GM23338 (cell line): ENCODE measurements around the gene CLRN2.

ENCODE experiments used
- CREB1 ChIP-seq: fragments of 250-450 bp; sonication (Bioruptor Pico); IDR thresholded peaks from 2 replicates; pipeline ENCODE4 v1.5.0; 2020; ENCODE audit warnings: low read depth, mild to moderate bottlenecking, moderate library complexity
- EZH2 ChIP-seq: fragments of 200-600 bp; sonication (generic); IDR thresholded peaks from one replicate; pipeline ENCODE4 v1.8.0; 2017; ENCODE audit warnings: antibody characterized with exemption, mild to moderate bottlenecking, low read depth; ENCODE audit not compliant: unreplicated experiment
- EZH2phosphoT487 ChIP-seq: fragments of 200-600 bp; sonication (generic); IDR thresholded peaks from one replicate; pipeline ENCODE4 v1.8.1; 2018; ENCODE audit warnings: antibody characterized with exemption; ENCODE audit not compliant: unreplicated experiment
- JUNB ChIP-seq: IDR thresholded peaks from one replicate; pipeline ENCODE4 v1.6.1; 2016; ENCODE audit warnings: antibody characterized with exemption; ENCODE audit not compliant: unreplicated experiment
- POLR2AphosphoS5 ChIP-seq: IDR thresholded peaks from 2 replicates; pipeline ENCODE4 v1.6.1; 2016; ENCODE audit warnings: antibody characterized with exemption, low read depth
- STAT1 ChIP-seq: IDR thresholded peaks from one replicate; pipeline ENCODE4 v1.6.1; 2016; ENCODE audit warnings: antibody characterized with exemption; ENCODE audit not compliant: unreplicated experiment
- ZNF114 ChIP-seq: fragments of 250-450 bp; sonication (Bioruptor Pico); IDR thresholded peaks from 2 replicates; pipeline ENCODE4 v1.5.0; 2020; ENCODE audit warnings: mild to moderate bottlenecking, moderate library complexity
- ZNF331 ChIP-seq: fragments of 250-450 bp; sonication (Bioruptor Pico); IDR thresholded peaks from 2 replicates; pipeline ENCODE4 v1.5.0; 2020; ENCODE audit warnings: low read depth, mild to moderate bottlenecking, moderate library complexity
- TF ChIP-seq, protein P1 (sequence below), 2 experiments: fragments of 200-600 bp in 1 of 2; sonication (generic) in 1 of 2; conservative IDR thresholded peaks; 2 replicates each; pipeline versions ENCODE4 v1.5.1 to v1.6.1; 2016 to 2017; ENCODE audit warnings: antibody characterized with exemption in 2 of 2, low read depth in 2 of 2, mild to moderate bottlenecking in 2 of 2, moderate library complexity in 1 of 2
- TF ChIP-seq, protein P2 (sequence below): IDR thresholded peaks from one replicate; pipeline ENCODE4 v1.6.1; 2018; ENCODE audit warnings: antibody characterized with exemption; ENCODE audit not compliant: unreplicated experiment
- TF ChIP-seq, protein P3 (sequence below): IDR thresholded peaks from 2 replicates; pipeline ENCODE4 v1.6.1; 2016; ENCODE audit warnings: antibody characterized with exemption

DNA sequence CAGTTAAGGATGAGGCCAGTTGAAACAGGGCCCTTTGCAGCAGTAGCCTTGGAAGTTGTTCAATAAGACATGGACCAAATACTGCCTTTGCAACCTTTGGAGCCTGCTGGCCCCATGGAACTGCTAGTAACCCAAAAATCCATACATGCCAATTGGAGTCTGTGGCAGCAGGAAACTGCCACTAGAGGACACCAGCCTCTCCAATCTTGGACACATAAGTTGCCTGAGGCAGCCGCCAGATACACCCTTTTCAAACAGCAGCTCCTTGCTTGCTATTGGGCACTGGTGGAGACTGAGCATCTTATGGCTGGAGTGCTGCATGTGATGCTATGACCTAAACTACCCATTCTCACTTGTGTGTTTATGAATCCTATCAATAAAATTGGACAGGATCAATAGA is 47.2 kb downstream of the CLRN2 start:
- TF ChIP-seq, protein P1, sequence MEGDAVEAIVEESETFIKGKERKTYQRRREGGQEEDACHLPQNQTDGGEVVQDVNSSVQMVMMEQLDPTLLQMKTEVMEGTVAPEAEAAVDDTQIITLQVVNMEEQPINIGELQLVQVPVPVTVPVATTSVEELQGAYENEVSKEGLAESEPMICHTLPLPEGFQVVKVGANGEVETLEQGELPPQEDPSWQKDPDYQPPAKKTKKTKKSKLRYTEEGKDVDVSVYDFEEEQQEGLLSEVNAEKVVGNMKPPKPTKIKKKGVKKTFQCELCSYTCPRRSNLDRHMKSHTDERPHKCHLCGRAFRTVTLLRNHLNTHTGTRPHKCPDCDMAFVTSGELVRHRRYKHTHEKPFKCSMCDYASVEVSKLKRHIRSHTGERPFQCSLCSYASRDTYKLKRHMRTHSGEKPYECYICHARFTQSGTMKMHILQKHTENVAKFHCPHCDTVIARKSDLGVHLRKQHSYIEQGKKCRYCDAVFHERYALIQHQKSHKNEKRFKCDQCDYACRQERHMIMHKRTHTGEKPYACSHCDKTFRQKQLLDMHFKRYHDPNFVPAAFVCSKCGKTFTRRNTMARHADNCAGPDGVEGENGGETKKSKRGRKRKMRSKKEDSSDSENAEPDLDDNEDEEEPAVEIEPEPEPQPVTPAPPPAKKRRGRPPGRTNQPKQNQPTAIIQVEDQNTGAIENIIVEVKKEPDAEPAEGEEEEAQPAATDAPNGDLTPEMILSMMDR (conservative IDR thresholded peaks at IDR 0.05; ENCODE audit: low read depth in 2 of 2): peak; percentile 31 to 59; a peak in 3 of 4 replicates
- TF ChIP-seq POLR2AphosphoS5: no peak
- TF ChIP-seq EZH2: no peak
- no peak for TF ChIP-seq JUNB
- no peak for TF ChIP-seq ZNF114 (CRISPR knock-in tag)
- TF ChIP-seq, protein P2, sequence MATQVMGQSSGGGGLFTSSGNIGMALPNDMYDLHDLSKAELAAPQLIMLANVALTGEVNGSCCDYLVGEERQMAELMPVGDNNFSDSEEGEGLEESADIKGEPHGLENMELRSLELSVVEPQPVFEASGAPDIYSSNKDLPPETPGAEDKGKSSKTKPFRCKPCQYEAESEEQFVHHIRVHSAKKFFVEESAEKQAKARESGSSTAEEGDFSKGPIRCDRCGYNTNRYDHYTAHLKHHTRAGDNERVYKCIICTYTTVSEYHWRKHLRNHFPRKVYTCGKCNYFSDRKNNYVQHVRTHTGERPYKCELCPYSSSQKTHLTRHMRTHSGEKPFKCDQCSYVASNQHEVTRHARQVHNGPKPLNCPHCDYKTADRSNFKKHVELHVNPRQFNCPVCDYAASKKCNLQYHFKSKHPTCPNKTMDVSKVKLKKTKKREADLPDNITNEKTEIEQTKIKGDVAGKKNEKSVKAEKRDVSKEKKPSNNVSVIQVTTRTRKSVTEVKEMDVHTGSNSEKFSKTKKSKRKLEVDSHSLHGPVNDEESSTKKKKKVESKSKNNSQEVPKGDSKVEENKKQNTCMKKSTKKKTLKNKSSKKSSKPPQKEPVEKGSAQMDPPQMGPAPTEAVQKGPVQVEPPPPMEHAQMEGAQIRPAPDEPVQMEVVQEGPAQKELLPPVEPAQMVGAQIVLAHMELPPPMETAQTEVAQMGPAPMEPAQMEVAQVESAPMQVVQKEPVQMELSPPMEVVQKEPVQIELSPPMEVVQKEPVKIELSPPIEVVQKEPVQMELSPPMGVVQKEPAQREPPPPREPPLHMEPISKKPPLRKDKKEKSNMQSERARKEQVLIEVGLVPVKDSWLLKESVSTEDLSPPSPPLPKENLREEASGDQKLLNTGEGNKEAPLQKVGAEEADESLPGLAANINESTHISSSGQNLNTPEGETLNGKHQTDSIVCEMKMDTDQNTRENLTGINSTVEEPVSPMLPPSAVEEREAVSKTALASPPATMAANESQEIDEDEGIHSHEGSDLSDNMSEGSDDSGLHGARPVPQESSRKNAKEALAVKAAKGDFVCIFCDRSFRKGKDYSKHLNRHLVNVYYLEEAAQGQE: no peak
- TF ChIP-seq CREB1 (CRISPR knock-in tag): no peak
- no peak for TF ChIP-seq ZNF331 (CRISPR knock-in tag)
- TF ChIP-seq EZH2phosphoT487: no peak
- TF ChIP-seq, protein P3, sequence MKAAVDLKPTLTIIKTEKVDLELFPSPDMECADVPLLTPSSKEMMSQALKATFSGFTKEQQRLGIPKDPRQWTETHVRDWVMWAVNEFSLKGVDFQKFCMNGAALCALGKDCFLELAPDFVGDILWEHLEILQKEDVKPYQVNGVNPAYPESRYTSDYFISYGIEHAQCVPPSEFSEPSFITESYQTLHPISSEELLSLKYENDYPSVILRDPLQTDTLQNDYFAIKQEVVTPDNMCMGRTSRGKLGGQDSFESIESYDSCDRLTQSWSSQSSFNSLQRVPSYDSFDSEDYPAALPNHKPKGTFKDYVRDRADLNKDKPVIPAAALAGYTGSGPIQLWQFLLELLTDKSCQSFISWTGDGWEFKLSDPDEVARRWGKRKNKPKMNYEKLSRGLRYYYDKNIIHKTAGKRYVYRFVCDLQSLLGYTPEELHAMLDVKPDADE: no peak
- TF ChIP-seq STAT1: no peak
